MCF 10A (cell line): ENCODE measurements around the gene SEMA3E. TPM values are rescaled to one million over a fixed set of nuclear protein-coding genes. Genes with fewer than 3 reads are reported as not detected.

ENCODE experiments used
- BruUV-seq: library from RNA; stranded (reverse); fragments of 400-500 nt; replicated peaks from 2 replicates; lab custom pipeline; 2021; lab: Mats Ljungman, UMichigan
- CTCF ChIA-PET: fragments of 300-600 bp; sonication (Branson Sonifier 250); formaldehyde crosslinking; extraction: SDS; loops from one replicate; lab custom pipeline; 2021; ENCODE audit warnings: antibody characterized with exemption, inconsistent platforms; lab: Yijun Ruan, JAX
- POLR2A ChIA-PET: fragments of 300-600, 350-650 bp; sonication (Branson Sonifier 250); formaldehyde crosslinking; extraction: SDS; loops from one replicate; lab custom pipeline; 2020; ENCODE audit warnings: antibody characterized with exemption, inconsistent platforms; lab: Yijun Ruan, JAX
- DNase-seq: peaks from one replicate; pipeline ENCODE4 v3.0.0-alpha.2; 2018; ENCODE audit not compliant: unreplicated experiment
- H3K27ac Mint-ChIP-seq: one replicate; pipeline ENCODE4 v1.8.0; 2022; ENCODE audit warnings: mild to moderate bottlenecking, low read depth, mixed read lengths; ENCODE audit not compliant: unreplicated experiment
- H3K27me3 Mint-ChIP-seq: one replicate; pipeline ENCODE4 v1.8.0; 2022; ENCODE audit warnings: mixed read lengths; ENCODE audit not compliant: insufficient read depth, unreplicated experiment
- H3K36me3 Mint-ChIP-seq: one replicate; pipeline ENCODE4 v1.8.0; 2022; ENCODE audit warnings: mild to moderate bottlenecking, moderate library complexity, mixed read lengths; ENCODE audit not compliant: insufficient read depth, unreplicated experiment
- H3K4me1 Mint-ChIP-seq: one replicate; pipeline ENCODE4 v1.8.0; 2022; ENCODE audit warnings: mixed read lengths; ENCODE audit not compliant: insufficient read depth, unreplicated experiment
- H3K4me3 Mint-ChIP-seq: one replicate; pipeline ENCODE4 v1.8.0; 2022; ENCODE audit warnings: mild to moderate bottlenecking, moderate library complexity, mixed read lengths; ENCODE audit not compliant: unreplicated experiment
- H3K9me3 Mint-ChIP-seq: one replicate; pipeline ENCODE4 v1.8.0; 2022; ENCODE audit warnings: mixed read lengths; ENCODE audit not compliant: unreplicated experiment
- intact Hi-C: fragments of 100-400 bp; cut with micrococcal nuclease; formaldehyde crosslinking; loops from 2 replicates; pipeline ENCODE4 v1.14.1; 2022
- total RNA-seq: library from RNA; stranded (reverse); gene quantifications from 2 replicates; pipeline ENCODE4 v1.2.3, GENCODE V29; 2022
- TF ChIP-seq, protein P1 (sequence below): fragments of 200-600 bp; IDR thresholded peaks from one replicate; pipeline ENCODE4 v1.8.0; 2022; ENCODE audit warnings: antibody characterized with exemption, mild to moderate bottlenecking; ENCODE audit not compliant: unreplicated experiment

The SEMA3E gene
- total RNA-seq, 1 experiment from 2014 or later: 0.51 TPM

GRCh38 chr7:83672157-83672556 is 23.2 kb upstream of the SEMA3E start:
- peaks cover 2% of the 10 kb centered on the region for H3K4me1 Mint-ChIP-seq
- no peaks in the 10 kb centered on the region for H3K9me3 Mint-ChIP-seq
- POLR2A ChIA-PET: no interaction called here
- peaks cover 28% of the 10 kb centered on the region for H3K27me3 Mint-ChIP-seq
- no peaks in the 10 kb centered on the region for H3K36me3 Mint-ChIP-seq
- intact Hi-C loops: no loop called here
- H3K4me3 Mint-ChIP-seq: no peak overlapping the region
- TF ChIP-seq, protein P1, sequence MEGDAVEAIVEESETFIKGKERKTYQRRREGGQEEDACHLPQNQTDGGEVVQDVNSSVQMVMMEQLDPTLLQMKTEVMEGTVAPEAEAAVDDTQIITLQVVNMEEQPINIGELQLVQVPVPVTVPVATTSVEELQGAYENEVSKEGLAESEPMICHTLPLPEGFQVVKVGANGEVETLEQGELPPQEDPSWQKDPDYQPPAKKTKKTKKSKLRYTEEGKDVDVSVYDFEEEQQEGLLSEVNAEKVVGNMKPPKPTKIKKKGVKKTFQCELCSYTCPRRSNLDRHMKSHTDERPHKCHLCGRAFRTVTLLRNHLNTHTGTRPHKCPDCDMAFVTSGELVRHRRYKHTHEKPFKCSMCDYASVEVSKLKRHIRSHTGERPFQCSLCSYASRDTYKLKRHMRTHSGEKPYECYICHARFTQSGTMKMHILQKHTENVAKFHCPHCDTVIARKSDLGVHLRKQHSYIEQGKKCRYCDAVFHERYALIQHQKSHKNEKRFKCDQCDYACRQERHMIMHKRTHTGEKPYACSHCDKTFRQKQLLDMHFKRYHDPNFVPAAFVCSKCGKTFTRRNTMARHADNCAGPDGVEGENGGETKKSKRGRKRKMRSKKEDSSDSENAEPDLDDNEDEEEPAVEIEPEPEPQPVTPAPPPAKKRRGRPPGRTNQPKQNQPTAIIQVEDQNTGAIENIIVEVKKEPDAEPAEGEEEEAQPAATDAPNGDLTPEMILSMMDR: no peak
- DNase-seq: no peak
- CTCF ChIA-PET: interaction anchor here (1.2 kb wide), 1 partner anchor 16 kb away, joined by 5 read pairs; no protein-coding TSS in a partner anchor
- no TSS peak for BruUV-seq
- H3K27ac Mint-ChIP-seq: no peak overlapping the region

DNA sequence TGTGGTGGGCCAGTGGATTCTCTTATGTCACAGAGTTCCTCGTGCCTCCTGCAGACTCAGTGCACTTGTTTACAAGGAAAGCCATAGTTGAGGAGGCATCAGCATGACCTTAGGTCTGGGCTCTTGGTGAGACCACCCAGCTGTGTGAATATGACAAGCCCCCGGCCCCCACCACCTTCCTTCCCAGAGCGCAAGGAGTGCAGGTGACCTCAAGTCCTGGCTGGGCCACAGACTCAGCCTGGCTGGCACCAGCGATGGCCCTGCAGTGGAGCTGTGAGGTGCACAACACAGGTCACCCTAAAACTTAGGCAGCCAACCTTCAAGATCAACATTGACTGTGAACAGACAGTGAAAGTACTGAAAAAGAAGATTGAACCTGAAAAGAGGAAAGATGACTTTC is 14.2 kb upstream of the SEMA3E start:
- Mint-ChIP-seq H3K27ac (no peak overlapping the region), H3K27me3 (peaks cover 82% of the 10 kb centered on the region), H3K4me3 (no peak overlapping the region), H3K9me3 (no peaks in the 10 kb centered on the region), H3K36me3 (no peaks in the 10 kb centered on the region), H3K4me1 (no peaks in the 10 kb centered on the region)
- POLR2A ChIA-PET: interaction anchor here (0.7 kb wide), 1 partner anchor 248 kb away, joined by 3 read pairs; no protein-coding TSS in a partner anchor
- intact Hi-C loops: no loop called here
- BruUV-seq: no TSS peak
- DNase-seq: no peak
- CTCF ChIA-PET: no interaction called here
- TF ChIP-seq, protein P1: no peak

DNA sequence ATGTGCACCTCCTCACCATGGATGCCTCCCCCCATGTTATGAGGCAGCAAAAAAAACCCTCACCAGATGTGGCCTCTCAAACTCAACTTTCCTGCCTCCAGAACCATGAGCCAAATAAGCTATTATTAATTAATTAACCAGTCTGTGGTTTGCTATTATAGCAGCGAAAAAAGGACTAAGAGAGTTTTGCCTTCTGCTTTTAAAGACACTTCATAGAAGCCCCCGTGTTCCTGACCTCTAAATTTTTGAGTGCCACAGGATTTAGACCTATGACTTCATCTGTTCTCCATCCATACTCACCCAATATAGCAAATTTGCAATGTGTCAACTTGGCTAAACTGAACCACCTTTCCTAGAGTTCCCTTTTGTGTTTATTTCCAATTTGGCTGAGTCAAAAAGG is 9.2 kb upstream of the SEMA3E start:
- TF ChIP-seq, protein P1: no peak
- Mint-ChIP-seq H3K4me3 (no peak overlapping the region), H3K27ac (no peak overlapping the region), H3K36me3 (no peaks in the 10 kb centered on the region), H3K27me3 (peaks cover 57% of the 10 kb centered on the region), H3K4me1 (no peaks in the 10 kb centered on the region), H3K9me3 (no peaks in the 10 kb centered on the region)
- BruUV-seq: no TSS peak
- no peak for DNase-seq
- ChIA-PET POLR2A (no interaction called here), CTCF (interaction anchor here (0.6 to 1.4 kb wide), 3 partner anchors 104 to 1732 kb away, joined by 3 to 5 read pairs (median 3); no protein-coding TSS in a partner anchor)
- intact Hi-C loops: no loop called here

DNA sequence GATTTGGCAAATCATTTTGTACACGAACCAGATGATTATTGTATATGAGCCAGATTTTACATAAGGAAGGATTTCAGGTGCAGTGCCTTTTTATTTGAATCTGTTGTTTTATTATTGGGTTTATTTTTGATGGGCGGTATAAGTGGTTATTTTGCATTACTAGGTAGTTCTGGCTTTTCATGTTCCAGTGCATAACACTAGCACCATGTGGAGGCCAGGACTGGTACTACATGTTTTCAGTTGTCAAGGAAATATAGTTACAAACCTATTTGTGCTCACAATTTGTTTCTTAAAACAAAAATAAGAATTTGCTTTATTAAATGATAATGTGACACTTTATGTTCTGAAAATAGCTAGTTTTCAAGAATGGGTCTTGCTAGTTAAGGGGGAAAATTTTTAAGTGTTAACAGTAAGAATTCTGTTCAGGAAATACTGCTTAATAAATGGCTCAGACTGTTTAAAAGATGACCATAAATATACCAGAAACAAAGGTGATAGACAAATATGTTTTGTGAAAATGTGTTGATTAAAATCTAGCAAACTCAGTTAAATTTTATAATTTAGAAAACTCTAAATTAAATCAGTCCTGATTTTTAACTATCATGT is 7.1 kb upstream of the SEMA3E start:
- H3K4me1 Mint-ChIP-seq: no peaks in the 10 kb centered on the region
- H3K9me3 Mint-ChIP-seq: no peaks in the 10 kb centered on the region
- no peaks in the 10 kb centered on the region for H3K36me3 Mint-ChIP-seq
- peak; percentile 47 for DNase-seq
- ChIA-PET POLR2A (no interaction called here), CTCF (interaction anchor here (0.6 to 2.0 kb wide), 11 partner anchors 15 to 255 kb away, joined by 3 to 14 read pairs (median 3); no protein-coding TSS in a partner anchor)
- H3K27ac Mint-ChIP-seq: no peak overlapping the region
- TF ChIP-seq, protein P1: peak; percentile 84
- H3K27me3 Mint-ChIP-seq: peaks cover 64% of the 10 kb centered on the region
- BruUV-seq: no TSS peak
- intact Hi-C loops: loop anchor here (1.0 kb wide), 3 partner anchors 188 to 846 kb away; no protein-coding TSS in a partner anchor
- no peak overlapping the region for H3K4me3 Mint-ChIP-seq
